MCF 10A (cell line): ENCODE results near the gene CACNA1B. TPM values are rescaled to one million over a fixed set of nuclear protein-coding genes. Genes with fewer than 3 reads are reported as not detected.

Source experiments
- BruUV-seq: library from RNA; stranded (reverse); fragments of 400-500 nt; replicated peaks from 2 replicates; lab custom pipeline; 2021; lab: Mats Ljungman, UMichigan
- CTCF ChIA-PET: fragments of 300-600 bp; sonication (Branson Sonifier 250); formaldehyde crosslinking; extraction: SDS; loops from one replicate; lab custom pipeline; 2021; ENCODE audit warnings: antibody characterized with exemption, inconsistent platforms; lab: Yijun Ruan, JAX
- POLR2A ChIA-PET: fragments of 300-600, 350-650 bp; sonication (Branson Sonifier 250); formaldehyde crosslinking; extraction: SDS; loops from one replicate; lab custom pipeline; 2020; ENCODE audit warnings: antibody characterized with exemption, inconsistent platforms; lab: Yijun Ruan, JAX
- DNase-seq: peaks from one replicate; pipeline ENCODE4 v3.0.0-alpha.2; 2018; ENCODE audit not compliant: unreplicated experiment
- H3K27ac Mint-ChIP-seq: one replicate; pipeline ENCODE4 v1.8.0; 2022; ENCODE audit warnings: mild to moderate bottlenecking, low read depth, mixed read lengths; ENCODE audit not compliant: unreplicated experiment
- H3K27me3 Mint-ChIP-seq: one replicate; pipeline ENCODE4 v1.8.0; 2022; ENCODE audit warnings: mixed read lengths; ENCODE audit not compliant: insufficient read depth, unreplicated experiment
- H3K36me3 Mint-ChIP-seq: one replicate; pipeline ENCODE4 v1.8.0; 2022; ENCODE audit warnings: mild to moderate bottlenecking, moderate library complexity, mixed read lengths; ENCODE audit not compliant: insufficient read depth, unreplicated experiment
- H3K4me1 Mint-ChIP-seq: one replicate; pipeline ENCODE4 v1.8.0; 2022; ENCODE audit warnings: mixed read lengths; ENCODE audit not compliant: insufficient read depth, unreplicated experiment
- H3K4me3 Mint-ChIP-seq: one replicate; pipeline ENCODE4 v1.8.0; 2022; ENCODE audit warnings: mild to moderate bottlenecking, moderate library complexity, mixed read lengths; ENCODE audit not compliant: unreplicated experiment
- H3K9me3 Mint-ChIP-seq: one replicate; pipeline ENCODE4 v1.8.0; 2022; ENCODE audit warnings: mixed read lengths; ENCODE audit not compliant: unreplicated experiment
- intact Hi-C: fragments of 100-400 bp; cut with micrococcal nuclease; formaldehyde crosslinking; loops from 2 replicates; pipeline ENCODE4 v1.14.1; 2022
- total RNA-seq: library from RNA; stranded (reverse); gene quantifications from 2 replicates; pipeline ENCODE4 v1.2.3, GENCODE V29; 2022
- TF ChIP-seq, protein P1 (sequence below): fragments of 200-600 bp; IDR thresholded peaks from one replicate; pipeline ENCODE4 v1.8.0; 2022; ENCODE audit warnings: antibody characterized with exemption, mild to moderate bottlenecking; ENCODE audit not compliant: unreplicated experiment

CACNA1B gene
- total RNA-seq, 1 experiment from 2014 or later: not detected

DNA sequence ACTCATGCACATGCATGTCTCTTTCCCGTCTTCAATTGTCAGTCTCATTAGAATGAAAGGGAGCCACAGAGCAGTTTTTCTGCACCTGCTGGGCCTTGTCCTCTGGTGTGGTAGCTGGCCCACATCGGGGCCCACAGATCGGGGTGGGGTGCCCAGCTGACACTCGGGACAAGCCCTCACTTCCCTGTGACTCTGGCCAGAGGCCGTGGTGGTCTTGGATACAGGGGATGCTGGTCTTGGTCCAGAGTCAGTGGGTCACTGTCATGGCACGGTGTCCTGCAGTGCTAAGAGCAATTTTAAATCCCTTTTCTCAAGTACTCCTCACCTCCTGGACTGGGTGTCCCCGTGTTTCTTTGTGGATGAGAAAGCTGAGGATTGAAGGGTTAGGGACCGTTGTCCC lies 193.2 kb downstream of the CACNA1B start:
- Mint-ChIP-seq H3K4me3 (no peak overlapping the region), H3K9me3 (no peaks in the 10 kb centered on the region), H3K27ac (no peak overlapping the region), H3K27me3 (peaks cover 8% of the 10 kb centered on the region), H3K36me3 (no peaks in the 10 kb centered on the region), H3K4me1 (no peaks in the 10 kb centered on the region)
- intact Hi-C loops: no loop called here
- ChIA-PET POLR2A (no interaction called here), CTCF (no interaction called here)
- TF ChIP-seq, protein P1, sequence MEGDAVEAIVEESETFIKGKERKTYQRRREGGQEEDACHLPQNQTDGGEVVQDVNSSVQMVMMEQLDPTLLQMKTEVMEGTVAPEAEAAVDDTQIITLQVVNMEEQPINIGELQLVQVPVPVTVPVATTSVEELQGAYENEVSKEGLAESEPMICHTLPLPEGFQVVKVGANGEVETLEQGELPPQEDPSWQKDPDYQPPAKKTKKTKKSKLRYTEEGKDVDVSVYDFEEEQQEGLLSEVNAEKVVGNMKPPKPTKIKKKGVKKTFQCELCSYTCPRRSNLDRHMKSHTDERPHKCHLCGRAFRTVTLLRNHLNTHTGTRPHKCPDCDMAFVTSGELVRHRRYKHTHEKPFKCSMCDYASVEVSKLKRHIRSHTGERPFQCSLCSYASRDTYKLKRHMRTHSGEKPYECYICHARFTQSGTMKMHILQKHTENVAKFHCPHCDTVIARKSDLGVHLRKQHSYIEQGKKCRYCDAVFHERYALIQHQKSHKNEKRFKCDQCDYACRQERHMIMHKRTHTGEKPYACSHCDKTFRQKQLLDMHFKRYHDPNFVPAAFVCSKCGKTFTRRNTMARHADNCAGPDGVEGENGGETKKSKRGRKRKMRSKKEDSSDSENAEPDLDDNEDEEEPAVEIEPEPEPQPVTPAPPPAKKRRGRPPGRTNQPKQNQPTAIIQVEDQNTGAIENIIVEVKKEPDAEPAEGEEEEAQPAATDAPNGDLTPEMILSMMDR: no peak
- no TSS peak for BruUV-seq
- DNase-seq: no peak

DNA sequence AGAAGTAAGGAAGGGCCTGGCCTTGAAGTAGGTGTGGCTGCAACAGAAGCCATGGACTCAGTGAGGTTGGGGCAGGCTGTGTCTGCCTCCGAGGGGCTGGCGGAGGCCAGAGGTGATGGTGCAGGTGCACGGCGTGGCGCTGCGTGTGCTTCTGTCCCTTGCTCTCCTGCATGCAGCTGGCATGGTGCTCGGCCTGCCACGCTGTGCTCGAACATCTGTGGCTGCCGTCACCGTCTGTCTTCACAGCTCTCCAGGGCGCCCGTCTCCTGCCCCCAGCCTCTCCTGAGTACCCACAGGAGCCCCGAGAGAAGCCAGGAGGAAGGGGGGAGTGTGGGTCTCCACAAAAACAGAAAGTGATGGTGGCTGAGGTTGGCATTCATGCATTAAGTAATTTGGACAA lies 193.7 kb downstream of the CACNA1B start:
- intact Hi-C loops: no loop called here
- Mint-ChIP-seq H3K4me3 (no peak overlapping the region), H3K36me3 (no peaks in the 10 kb centered on the region), H3K9me3 (no peaks in the 10 kb centered on the region), H3K27me3 (peaks cover 3% of the 10 kb centered on the region), H3K27ac (no peak overlapping the region), H3K4me1 (no peaks in the 10 kb centered on the region)
- BruUV-seq: no TSS peak
- no peak for DNase-seq
- CTCF ChIA-PET: no interaction called here
- POLR2A ChIA-PET: no interaction called here
- TF ChIP-seq, protein P1: no peak

DNA sequence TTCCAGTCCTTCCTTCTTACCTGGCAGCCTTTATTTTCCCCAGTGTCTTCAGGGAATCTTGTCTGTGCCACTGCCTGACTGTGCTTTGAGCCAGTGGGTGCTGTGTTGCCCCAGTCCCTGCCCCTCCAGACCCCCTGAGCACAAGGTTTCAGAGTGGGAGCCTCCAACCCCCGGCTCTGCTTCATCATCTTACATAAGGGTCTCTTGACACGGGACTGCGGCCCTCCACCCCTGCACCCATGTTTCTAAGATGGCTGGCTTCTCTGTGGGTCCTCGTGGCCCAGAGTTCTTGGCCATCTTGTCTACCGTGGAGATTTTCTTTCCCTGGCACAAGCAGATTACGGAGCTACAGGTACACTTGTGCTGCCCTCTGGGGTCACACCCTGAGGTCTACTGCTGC lies 194.1 kb downstream of the CACNA1B start:
- Mint-ChIP-seq H3K27me3 (no peaks in the 10 kb centered on the region), H3K4me1 (no peaks in the 10 kb centered on the region), H3K9me3 (no peaks in the 10 kb centered on the region), H3K4me3 (no peak overlapping the region), H3K36me3 (no peaks in the 10 kb centered on the region), H3K27ac (no peak overlapping the region)
- CTCF ChIA-PET: no interaction called here
- TF ChIP-seq, protein P1: no peak
- no TSS peak for BruUV-seq
- no peak for DNase-seq
- intact Hi-C loops: no loop called here
- POLR2A ChIA-PET: no interaction called here

DNA sequence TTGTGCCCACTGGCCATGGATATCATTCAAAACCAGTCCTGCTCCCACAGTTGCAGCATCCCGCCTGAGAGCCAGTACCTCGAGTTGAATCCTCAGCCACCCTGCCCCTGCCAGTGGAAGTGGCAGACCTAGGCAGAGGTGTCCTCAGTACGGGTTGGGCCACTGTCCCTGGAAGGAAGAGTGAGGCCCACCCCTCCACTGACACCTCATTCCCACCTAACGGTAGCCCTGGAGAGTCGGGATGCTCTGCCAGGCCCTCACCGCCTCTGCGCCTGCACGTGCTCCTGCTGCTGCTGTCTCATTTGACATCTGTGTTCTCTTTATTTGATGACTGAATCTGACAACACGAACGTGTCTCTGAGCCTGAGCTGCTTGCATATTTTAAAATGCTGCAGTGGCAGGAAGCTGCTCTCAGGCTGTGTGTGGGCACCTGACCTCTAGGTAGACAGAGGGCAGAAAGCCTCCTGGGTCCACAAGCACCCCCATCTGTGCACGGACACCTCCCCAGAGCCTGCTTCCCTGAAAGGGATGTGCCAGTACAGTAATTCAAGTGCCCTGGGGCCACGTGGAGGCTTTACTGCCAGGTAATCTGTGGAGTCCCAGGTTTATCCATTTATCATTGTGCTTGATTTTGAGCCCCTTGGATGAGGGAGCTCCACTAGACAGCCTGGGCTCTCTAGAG lies 194.7 kb downstream of the CACNA1B start:
- no TSS peak for BruUV-seq

More for the DNA sequence above, 194.7 kb downstream of the CACNA1B start:
- TF ChIP-seq, protein P1: no peak
- H3K4me1 Mint-ChIP-seq: no peaks in the 10 kb centered on the region
- CTCF ChIA-PET: interaction anchor here (0.6 kb wide), 1 partner anchor 68 kb away, joined by 3 read pairs; no protein-coding TSS in a partner anchor
- no peaks in the 10 kb centered on the region for H3K27me3 Mint-ChIP-seq
- DNase-seq: no peak
- no peak overlapping the region for H3K4me3 Mint-ChIP-seq
- POLR2A ChIA-PET: interaction anchor here (1.2 kb wide), 1 partner anchor 14 kb away, joined by 3 read pairs; no protein-coding TSS in a partner anchor
- peaks cover 2% of the 10 kb centered on the region for H3K9me3 Mint-ChIP-seq
- no peak overlapping the region for H3K27ac Mint-ChIP-seq
- H3K36me3 Mint-ChIP-seq: no peaks in the 10 kb centered on the region
- intact Hi-C loops: no loop called here
